Adrenal gland (tissue), 12 donors: ENCODE results near the gene TMEM11. TPM values are rescaled to one million over a fixed set of nuclear protein-coding genes. Genes with fewer than 3 reads are reported as not detected.

ENCODE experiments used
- DNase-seq, 7 donors: peaks; one replicate each; pipeline ENCODE4 v3.0.0-alpha.2; 2019 to 2020
- H3K27ac ChIP-seq, 5 donors: fragments of 200-600 bp; sonication (generic) in 4 of 5; 1 replicate in 3 of 5; 2 replicates in 2 of 5; pipeline versions ENCODE4 v1.5.1 to v1.8.0; 2016 to 2020; ENCODE audit warnings: mild to moderate bottlenecking in 1 of 5
- H3K27me3 ChIP-seq: fragments of 200-600 bp; 2 replicates; pipeline ENCODE4 v1.8.0; 2021
- H3K36me3 ChIP-seq, 2 donors: fragments of 200-600 bp; replicated peaks in 1 of 2; 1 replicate in 1 of 2; 2 replicates in 1 of 2; pipeline versions ENCODE4 v1.5.1 to v1.8.0; 2018 to 2022
- H3K4me1 ChIP-seq, 2 donors: fragments of 200-600 bp; replicated peaks in 1 of 2; 1 replicate in 1 of 2; 2 replicates in 1 of 2; pipeline versions ENCODE4 v1.5.1 to v1.8.0; 2018 to 2021
- H3K4me3 ChIP-seq, 4 donors: fragments of 200-600 bp; sonication (generic) in 3 of 4; one replicate each; pipeline ENCODE4 v1.5.1; 2016 to 2018
- H3K9me3 ChIP-seq, 3 donors: fragments of 200-600 bp; sonication (generic) in 1 of 3; replicated peaks in 1 of 3; 1 replicate in 2 of 3; 2 replicates in 1 of 3; pipeline versions ENCODE4 v1.5.1 to v1.8.0; 2016 to 2021
- POLR2A ChIP-seq, 2 donors: fragments of 450-650 bp; IDR thresholded peaks; one replicate each; pipeline ENCODE4 v1.6.1; 2017; ENCODE audit warnings: antibody characterized with exemption in 2 of 2, mild to moderate bottlenecking in 2 of 2, moderate library complexity in 1 of 2
- WGBS, 4 donors: extraction: QIAGEN DNeasy Blood & Tissue Kit in 2 of 4; methylation state at CpG; one replicate each; pipeline versions ENCODE4 v1.1.5 to v1.1.7; 2013 to 2017; 5-methylcytosine and 5-hydroxymethylcytosine counted together
- intact Hi-C, 2 donors: fragments of 100-400 bp; cut with DNase I; formaldehyde crosslinking; loops; one replicate each; pipeline versions ENCODE4 v1.14.1 to v1.15.0; 2022 to 2023
- polyA plus RNA-seq, 3 donors: library from polyadenylated mRNA; stranded (reverse); fragments of 200-250 nt in 2 of 3; fragments of 350-450 nt in 1 of 3; fragmentation: Illumina TruSeq in 1 of 3; extraction: RNeasy Lipid Tissue Mini Kit (QIAGEN cat#74804) in 1 of 3; gene quantifications; one replicate each; pipeline ENCODE4 v1.2.3, GENCODE V29; 2013 to 2014
- total RNA-seq, 9 donors: library from RNA; depleted of rRNA in 4 of 9; stranded (reverse); fragments of >200 nt in 4 of 9; fragments of 120-200 nt in 1 of 9; fragmentation: NEBNext Ultra II Directional in 1 of 9; extraction: Animal tissue kit (Norgen Biotek cat#: 25700) in 1 of 9; gene quantifications; one replicate each; pipeline versions ENCODE4 v1.1.0 to v1.2.4, GENCODE V29; 2013 to 2023
- TF ChIP-seq, protein P1 (sequence below), 6 experiments: fragments of 450-650 bp in 4 of 6; fragments of 200-600 bp in 2 of 6; sonication (generic) in 1 of 6; IDR thresholded peaks; 1 replicate in 5 of 6; 2 replicates in 1 of 6; pipeline versions ENCODE4 v1.5.1 to v1.8.0; 2016 to 2021; ENCODE audit warnings: antibody characterized with exemption in 6 of 6, mild to moderate bottlenecking in 2 of 6, moderate library complexity in 1 of 6
- donor health status: healthy with polysubstance abuse.
- donor health status: Bipolar disorder and iron deficiency.
- donor health status: DM: yes; HTN: yes; CAD: no.
- donor health status: DM: no; HTN: no; CAD: no.
- donor health status: DM: no; HTN: no; CAD: no.
- donor health status: DM: yes; HTN: yes; CAD: no.

Gene TMEM11
- total and polyA plus RNA-seq, 12 donors = 12.4 to 75.8 (median 25.4) TPM

DNA sequence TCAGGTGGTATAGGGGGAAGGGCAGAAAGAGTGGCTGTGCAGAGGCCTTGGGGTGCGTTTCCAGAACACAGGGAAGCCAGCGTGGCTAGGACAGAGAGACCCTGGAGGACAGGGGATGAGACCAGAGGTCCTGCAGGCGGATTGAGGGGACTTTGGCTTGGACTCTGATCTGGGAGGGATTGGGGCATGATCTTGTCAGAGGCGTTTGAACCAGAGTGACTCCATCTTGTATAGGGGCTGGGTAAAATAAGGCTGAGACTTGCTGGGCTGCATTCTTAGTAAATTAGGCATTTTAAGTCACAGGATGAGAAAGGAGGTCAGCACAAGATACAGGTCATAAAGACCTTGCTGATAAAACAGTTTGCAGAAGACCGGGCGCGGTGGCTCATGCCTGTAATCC is 44.6 kb upstream of the TMEM11 start:
- Histone ChIP-seq H3K4me1 (peaks cover 0 to 3% of the 10 kb centered on the region in 2 donors), H3K27me3 (no peaks in the 10 kb centered on the region), H3K27ac (no peak overlapping the region), H3K9me3 (no peaks in the 10 kb centered on the region), H3K36me3 (no peaks in the 10 kb centered on the region), H3K4me3 (no peak overlapping the region)
- 56 to 74% (median 60%) methylated on average over 7 of the region's 7 CpGs for WGBS, 4 donors
- peak in 1 of 7 donors; percentile 31 for DNase-seq
- intact Hi-C loops = no loop called here
- TF ChIP-seq POLR2A (IDR thresholded peaks at IDR 0.05) = no peak
- TF ChIP-seq, protein P1, sequence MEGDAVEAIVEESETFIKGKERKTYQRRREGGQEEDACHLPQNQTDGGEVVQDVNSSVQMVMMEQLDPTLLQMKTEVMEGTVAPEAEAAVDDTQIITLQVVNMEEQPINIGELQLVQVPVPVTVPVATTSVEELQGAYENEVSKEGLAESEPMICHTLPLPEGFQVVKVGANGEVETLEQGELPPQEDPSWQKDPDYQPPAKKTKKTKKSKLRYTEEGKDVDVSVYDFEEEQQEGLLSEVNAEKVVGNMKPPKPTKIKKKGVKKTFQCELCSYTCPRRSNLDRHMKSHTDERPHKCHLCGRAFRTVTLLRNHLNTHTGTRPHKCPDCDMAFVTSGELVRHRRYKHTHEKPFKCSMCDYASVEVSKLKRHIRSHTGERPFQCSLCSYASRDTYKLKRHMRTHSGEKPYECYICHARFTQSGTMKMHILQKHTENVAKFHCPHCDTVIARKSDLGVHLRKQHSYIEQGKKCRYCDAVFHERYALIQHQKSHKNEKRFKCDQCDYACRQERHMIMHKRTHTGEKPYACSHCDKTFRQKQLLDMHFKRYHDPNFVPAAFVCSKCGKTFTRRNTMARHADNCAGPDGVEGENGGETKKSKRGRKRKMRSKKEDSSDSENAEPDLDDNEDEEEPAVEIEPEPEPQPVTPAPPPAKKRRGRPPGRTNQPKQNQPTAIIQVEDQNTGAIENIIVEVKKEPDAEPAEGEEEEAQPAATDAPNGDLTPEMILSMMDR (IDR thresholded peaks at IDR 0.05) = no peak

DNA sequence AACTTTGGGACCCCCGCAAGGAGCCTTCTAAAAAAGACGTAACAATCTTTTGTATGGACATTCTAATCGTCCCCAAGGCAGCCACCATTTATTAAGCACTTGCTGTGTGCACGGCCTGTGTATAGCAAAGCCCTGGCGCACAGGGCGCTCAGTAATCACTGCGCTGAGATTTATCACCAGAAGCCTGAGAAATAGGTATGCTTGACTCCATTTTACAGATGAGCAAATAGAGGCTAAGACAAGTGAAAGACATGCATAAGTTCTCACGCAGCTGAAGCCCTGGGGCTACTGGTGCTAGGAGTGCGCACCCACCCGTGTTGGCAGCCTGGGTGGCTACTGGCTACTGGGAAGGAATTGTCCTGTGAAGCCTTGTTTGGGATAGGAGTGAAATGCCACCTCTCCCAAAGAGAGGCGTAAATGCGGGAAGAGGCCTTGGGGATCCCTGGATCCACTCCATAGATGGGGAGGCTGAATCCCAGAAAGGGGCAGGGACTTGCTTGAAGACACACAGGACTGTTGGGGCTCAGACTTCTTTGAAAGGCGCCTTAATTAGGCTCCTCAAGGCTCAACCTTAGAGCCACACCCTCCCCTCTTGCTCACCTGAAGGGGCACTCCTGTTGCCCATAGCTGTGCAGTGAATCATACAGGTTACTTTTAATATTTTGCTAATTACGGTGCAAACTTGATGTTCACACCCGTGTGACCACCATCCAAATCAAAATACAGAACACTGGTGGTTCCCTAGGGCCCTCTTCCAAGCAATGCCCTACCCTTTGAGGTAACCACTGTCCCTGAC is 39.9 kb upstream of the TMEM11 start:
- peaks cover 11 to 14% of the 10 kb centered on the region in 2 donors for H3K4me1 ChIP-seq
- no peaks in the 10 kb centered on the region for H3K9me3 ChIP-seq
- no peaks in the 10 kb centered on the region for H3K27me3 ChIP-seq
- no peak for TF ChIP-seq POLR2A (IDR thresholded peaks at IDR 0.05)
- TF ChIP-seq, protein P1 (IDR thresholded peaks at IDR 0.05) = no peak
- H3K27ac ChIP-seq = peak overlapping the region in 3 of 5 donors; percentile 54 to 89 (median 59)
- DNase-seq = no peak
- peak overlapping the region in 2 of 4 donors; percentile 45 to 55 for H3K4me3 ChIP-seq
- 41 to 47% (median 44%) methylated on average over 14 to 15 of the region's 15 CpGs for WGBS, 4 donors
- H3K36me3 ChIP-seq = no peaks in the 10 kb centered on the region
- intact Hi-C loops = no loop called here

DNA sequence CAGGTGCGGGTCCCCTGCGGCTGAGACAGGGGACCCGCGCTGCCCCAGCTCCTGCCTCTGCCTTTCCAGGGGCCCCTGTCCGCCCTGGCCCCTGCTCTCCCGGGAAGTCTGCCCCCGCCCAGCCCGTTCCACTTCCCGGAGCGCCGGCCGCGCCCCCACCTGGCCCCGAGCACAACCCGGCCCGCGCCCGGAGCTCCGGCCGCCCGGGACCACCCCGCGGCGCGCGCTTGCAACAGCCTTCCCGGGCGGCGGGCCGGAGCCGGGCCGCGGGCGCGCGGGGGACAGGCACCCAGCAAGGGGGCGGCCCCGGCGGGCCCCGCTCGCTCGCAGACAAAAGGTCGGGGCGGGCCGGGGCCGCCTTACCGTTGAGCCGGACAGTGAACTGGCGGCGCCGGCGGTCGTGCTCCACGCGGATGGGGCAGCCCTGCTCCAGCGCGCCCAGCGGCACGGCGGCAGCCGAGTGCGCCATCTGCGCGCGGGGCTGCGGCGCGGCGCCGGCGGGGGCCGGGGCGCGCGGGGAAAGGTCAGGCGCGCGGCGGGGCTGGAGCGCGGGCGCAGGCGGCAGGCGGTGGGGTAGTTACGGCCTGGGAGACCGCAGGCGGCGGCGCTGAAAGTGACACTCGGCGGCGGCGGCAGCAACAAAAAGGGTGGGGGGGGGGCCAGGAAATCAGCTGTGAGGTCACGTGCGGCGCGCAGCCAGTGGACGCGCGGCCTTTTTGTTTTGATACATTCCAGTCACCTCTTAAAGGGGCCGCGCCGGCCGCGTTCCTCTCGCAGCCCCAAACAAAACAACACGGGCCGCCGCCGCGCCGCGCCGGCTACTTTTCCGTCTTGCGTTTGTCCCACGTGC is 39.1 kb upstream of the TMEM11 start, which contains the start of gene NATD1:
NATD1 (minus strand) TSS at position 615 of the 850 bp plus-strand sequence; CDS start at position 469, 146 bp downstream.
- H3K4me3 ChIP-seq = peak within 1 kb of the TSS in 3 of 4 donors; percentile 40 to 55 (median 50)
- intact Hi-C loops = no loop called here
- H3K36me3 ChIP-seq = no peaks in the 10 kb centered on the region
- WGBS, 4 donors = 0 to 1% (median 0%) methylated on average over 5 to 117 of the region's 117 CpGs
- peak within 1 kb of the TSS in 3 of 5 donors; percentile 54 to 89 (median 59) for H3K27ac ChIP-seq
- DNase-seq = peak; percentile 83 to 95 (median 90)
- peak; percentile 16 to 59 for TF ChIP-seq POLR2A (IDR thresholded peaks at IDR 0.05)
- TF ChIP-seq, protein P1 (IDR thresholded peaks at IDR 0.05) = no peak
- H3K4me1 ChIP-seq = peaks cover 11 to 14% of the 10 kb centered on the region in 2 donors
- H3K27me3 ChIP-seq = no peaks in the 10 kb centered on the region
- no peaks in the 10 kb centered on the region for H3K9me3 ChIP-seq

DNA sequence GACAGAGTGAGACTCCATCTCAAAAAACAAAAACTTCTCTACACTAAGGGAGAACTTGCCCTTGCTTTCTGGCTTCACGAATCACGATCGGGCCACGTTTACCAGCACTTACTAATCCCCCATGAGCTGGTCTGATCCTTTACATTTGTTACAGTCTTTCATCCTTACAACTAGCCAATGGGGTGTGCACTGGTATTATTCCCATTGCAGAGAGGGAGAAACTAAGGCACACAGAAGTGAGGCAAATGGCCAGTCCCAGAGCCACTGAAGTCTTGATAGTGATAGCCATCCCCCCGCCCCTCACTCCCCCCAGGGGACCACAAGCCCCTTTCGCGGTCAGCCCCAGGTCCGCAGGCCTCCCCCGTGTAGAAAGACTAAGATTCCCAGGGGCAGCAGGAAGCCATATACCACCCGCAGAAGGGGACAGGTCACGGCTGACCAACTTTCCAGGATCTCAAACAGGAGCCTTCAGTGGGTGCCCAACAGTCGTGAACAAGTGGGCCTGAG is 38.4 kb upstream of the TMEM11 start:
- no peak for DNase-seq
- no peak for TF ChIP-seq POLR2A (IDR thresholded peaks at IDR 0.05)
- TF ChIP-seq, protein P1 (IDR thresholded peaks at IDR 0.05) = no peak
- Histone ChIP-seq H3K4me3 (peak overlapping the region in 3 of 4 donors; percentile 40 to 55 (median 50)), H3K27me3 (no peaks in the 10 kb centered on the region), H3K4me1 (peaks cover 11 to 14% of the 10 kb centered on the region in 2 donors), H3K36me3 (no peaks in the 10 kb centered on the region), H3K27ac (peak overlapping the region in 1 of 5 donors; percentile 59), H3K9me3 (no peaks in the 10 kb centered on the region)
- WGBS, 4 donors = 6 to 25% (median 13%) methylated on average over 8 to 12 of the region's 12 CpGs
- intact Hi-C loops = no loop called here
